ENCODE measurements around the gene CCDC59. TPM values are rescaled to one million over a fixed set of nuclear protein-coding genes. Genes with fewer than 3 reads are reported as not detected.

CCDC59 gene
- total RNA-seq, 1 donor from 2014 or later: 34.4 TPM

- ATAC-seq (no peak), DNase-seq (ENCODE audit: low spot score) (no peak)
- intact Hi-C loops (cut with DNase I): loop anchor here (10.0 kb wide), 1 partner anchor 681 kb away; no protein-coding TSS in a partner anchor
These were observed 32.4 kb downstream of the CCDC59 start for GRCh38 chr12:82325540-82326336.

GRCh38 chr12:82319276-82319675 lies 38.9 kb downstream of the CCDC59 start:
- ATAC-seq (no peak), DNase-seq (ENCODE audit: low spot score) (no peak)
- intact Hi-C loops (cut with DNase I): no loop called here

- ATAC-seq: no peak
- intact Hi-C loops (cut with DNase I): loop anchor here (5.0 kb wide), 1 partner anchor 1853 kb away; no protein-coding TSS in a partner anchor
- DNase-seq (ENCODE audit: low spot score): no peak
These were observed 43.7 kb downstream of the CCDC59 start for GRCh38 chr12:82314406-82314892.

Other genes with a start within 250 kb of the CCDC59 start
- 21.9 TPM for gene METTL25, start 142 bp upstream of the CCDC59 start, total RNA-seq